ENCODE data around the gene GDNF.
"Not testable (repeated sequence)": the region's sequence is repeated elsewhere in the genome, so short reads cannot be mapped to it uniquely, and the experiment has no call there.

GDNF gene

GRCh38 chr5:37815913-37816312 is 23.9 kb downstream of the GDNF start:
- DNase-seq, result no peak

- no peak for DNase-seq
Measured at GRCh38 chr5:37814699-37815098, 25.1 kb downstream of the GDNF start.

- no peak for DNase-seq
Measured at GRCh38 chr5:37812365-37812764, 27.5 kb downstream of the GDNF start.

GRCh38 chr5:37811866-37812265 is 28.0 kb downstream of the GDNF start:
- DNase-seq, result no peak

- no peak for DNase-seq
Measured at GRCh38 chr5:37810311-37810710, 29.5 kb downstream of the GDNF start.

GRCh38 chr5:37808945-37809344 is 30.9 kb downstream of the GDNF start:
- no peak for DNase-seq

GRCh38 chr5:37807621-37808301 is 32.1 kb downstream of the GDNF start:
- DNase-seq, result no peak

- DNase-seq, result no peak
Measured at GRCh38 chr5:37807015-37807414, 32.8 kb downstream of the GDNF start.

- no peak for DNase-seq
Measured at GRCh38 chr5:37806476-37806875, 33.4 kb downstream of the GDNF start.

- DNase-seq, result no peak
Measured at GRCh38 chr5:37806016-37806415, 33.8 kb downstream of the GDNF start.

- no peak for DNase-seq
Measured at GRCh38 chr5:37804401-37804800, 35.4 kb downstream of the GDNF start.

GRCh38 chr5:37803487-37803886 is 36.4 kb downstream of the GDNF start:
- no peak for DNase-seq

GRCh38 chr5:37801521-37801920 is 38.3 kb downstream of the GDNF start:
- DNase-seq, result no peak

- no peak for DNase-seq
Measured at GRCh38 chr5:37799865-37800421, 39.9 kb downstream of the GDNF start.

GRCh38 chr5:37796435-37796834 is 43.4 kb downstream of the GDNF start:
- not testable (repeated sequence) for DNase-seq

- DNase-seq, result not testable (repeated sequence)
Measured at GRCh38 chr5:37795292-37795691, 44.5 kb downstream of the GDNF start.

GRCh38 chr5:37792975-37793631 is 46.7 kb downstream of the GDNF start:
- DNase-seq, result no peak

- DNase-seq, result no peak
Measured at GRCh38 chr5:37791321-37791720, 48.5 kb downstream of the GDNF start.

- DNase-seq, result no peak
Measured at GRCh38 chr5:37789991-37790390, 49.9 kb downstream of the GDNF start.

GRCh38 chr5:37787742-37788141 is 52.1 kb downstream of the GDNF start:
- DNase-seq, result no peak

GRCh38 chr5:37786862-37787519 is 52.9 kb downstream of the GDNF start:
- DNase-seq, result no peak

- DNase-seq, result no peak
Measured at GRCh38 chr5:37786416-37786815, 53.4 kb downstream of the GDNF start.

- not testable (repeated sequence) for DNase-seq
Measured at GRCh38 chr5:37781409-37781808, 58.4 kb downstream of the GDNF start.

All from OCI-M1 (cell line).